A673 (cell line): ENCODE data around the gene UGT1A8.
"Not testable (repeated sequence)": the region's sequence is repeated elsewhere in the genome, so short reads cannot be mapped to it uniquely, and the experiment has no call there.

Experiments used
- EZH2 ChIP-seq: fragments of 200-600 bp; sonication (generic); IDR thresholded peaks from 2 replicates; pipeline ENCODE4 v1.6.1; 2017; ENCODE audit warnings: borderline replicate concordance, low read depth, mild to moderate bottlenecking, mixed read lengths, antibody characterized with exemption, low read length; ENCODE audit not compliant: poor library complexity, severe bottlenecking
- TF ChIP-seq, protein P1 (sequence below): fragments of 300-800, 200-600 bp; sonication (generic); conservative IDR thresholded peaks from 2 replicates; pipeline ENCODE4 v1.5.1; 2017; ENCODE audit warnings: low read depth, mild to moderate bottlenecking, antibody characterized with exemption, low read length, moderate library complexity, mixed read lengths

DNA sequence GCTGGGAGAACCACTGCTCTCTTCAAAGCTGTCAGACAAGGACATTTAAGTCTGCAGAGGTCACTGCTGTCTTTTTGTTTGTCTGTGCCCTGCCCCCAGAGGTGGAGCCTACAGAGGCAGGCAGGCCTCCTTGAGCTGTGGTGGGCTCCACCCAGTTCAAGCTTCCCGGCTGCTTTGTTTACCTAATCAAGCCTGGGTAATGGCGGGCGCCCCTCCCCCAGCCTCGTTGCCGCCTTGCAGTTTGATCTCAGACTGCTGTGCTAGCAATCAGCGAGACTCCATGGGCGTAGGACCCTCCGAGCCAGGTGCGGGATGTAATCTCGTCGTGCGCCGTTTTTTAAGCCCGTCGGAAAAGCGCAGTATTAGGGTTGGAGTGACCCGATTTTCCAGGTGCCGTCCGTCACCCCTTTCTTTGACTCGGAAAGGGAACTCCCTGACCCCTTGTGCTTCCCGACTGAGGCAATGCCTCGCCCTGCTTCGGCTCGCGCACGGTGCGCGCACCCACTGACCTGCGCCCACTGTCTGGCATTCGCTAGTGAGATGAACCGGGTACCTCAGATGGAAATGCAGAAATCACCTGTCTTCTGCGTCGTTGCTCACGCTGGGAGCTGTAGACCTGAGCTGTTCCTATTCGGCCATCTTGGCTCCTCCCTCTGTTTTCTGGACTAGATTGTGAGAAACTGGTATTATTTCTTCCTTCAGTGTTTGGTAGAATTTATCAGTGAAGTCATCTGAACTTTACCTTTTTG lies 34.0 kb upstream of the UGT1A8 start:
- TF ChIP-seq, protein P1, sequence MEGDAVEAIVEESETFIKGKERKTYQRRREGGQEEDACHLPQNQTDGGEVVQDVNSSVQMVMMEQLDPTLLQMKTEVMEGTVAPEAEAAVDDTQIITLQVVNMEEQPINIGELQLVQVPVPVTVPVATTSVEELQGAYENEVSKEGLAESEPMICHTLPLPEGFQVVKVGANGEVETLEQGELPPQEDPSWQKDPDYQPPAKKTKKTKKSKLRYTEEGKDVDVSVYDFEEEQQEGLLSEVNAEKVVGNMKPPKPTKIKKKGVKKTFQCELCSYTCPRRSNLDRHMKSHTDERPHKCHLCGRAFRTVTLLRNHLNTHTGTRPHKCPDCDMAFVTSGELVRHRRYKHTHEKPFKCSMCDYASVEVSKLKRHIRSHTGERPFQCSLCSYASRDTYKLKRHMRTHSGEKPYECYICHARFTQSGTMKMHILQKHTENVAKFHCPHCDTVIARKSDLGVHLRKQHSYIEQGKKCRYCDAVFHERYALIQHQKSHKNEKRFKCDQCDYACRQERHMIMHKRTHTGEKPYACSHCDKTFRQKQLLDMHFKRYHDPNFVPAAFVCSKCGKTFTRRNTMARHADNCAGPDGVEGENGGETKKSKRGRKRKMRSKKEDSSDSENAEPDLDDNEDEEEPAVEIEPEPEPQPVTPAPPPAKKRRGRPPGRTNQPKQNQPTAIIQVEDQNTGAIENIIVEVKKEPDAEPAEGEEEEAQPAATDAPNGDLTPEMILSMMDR: not testable (repeated sequence)
- not testable (repeated sequence) for TF ChIP-seq EZH2
